ENCODE data around the gene RPL39L. TPM values are rescaled to one million over a fixed set of nuclear protein-coding genes. Genes with fewer than 3 reads are reported as not detected.
A peak's percentile ranks its signal among the peaks of the same experiment; 100 is the strongest.

Gene RPL39L
- total RNA-seq (1 to 10 TPM in 1 of 4 donors, under 1 TPM in 2, not detected in 1; 0.32 to 1.2 (median 0.59) TPM), polyA plus RNA-seq (1 to 10 TPM in 1 of 3 donors, under 1 TPM in 2; 0.68 to 1.8 (median 0.79) TPM)
- long read RNA-seq, donor 1 = 0 reads
- long read RNA-seq, donor 2 = 0 reads

DNA sequence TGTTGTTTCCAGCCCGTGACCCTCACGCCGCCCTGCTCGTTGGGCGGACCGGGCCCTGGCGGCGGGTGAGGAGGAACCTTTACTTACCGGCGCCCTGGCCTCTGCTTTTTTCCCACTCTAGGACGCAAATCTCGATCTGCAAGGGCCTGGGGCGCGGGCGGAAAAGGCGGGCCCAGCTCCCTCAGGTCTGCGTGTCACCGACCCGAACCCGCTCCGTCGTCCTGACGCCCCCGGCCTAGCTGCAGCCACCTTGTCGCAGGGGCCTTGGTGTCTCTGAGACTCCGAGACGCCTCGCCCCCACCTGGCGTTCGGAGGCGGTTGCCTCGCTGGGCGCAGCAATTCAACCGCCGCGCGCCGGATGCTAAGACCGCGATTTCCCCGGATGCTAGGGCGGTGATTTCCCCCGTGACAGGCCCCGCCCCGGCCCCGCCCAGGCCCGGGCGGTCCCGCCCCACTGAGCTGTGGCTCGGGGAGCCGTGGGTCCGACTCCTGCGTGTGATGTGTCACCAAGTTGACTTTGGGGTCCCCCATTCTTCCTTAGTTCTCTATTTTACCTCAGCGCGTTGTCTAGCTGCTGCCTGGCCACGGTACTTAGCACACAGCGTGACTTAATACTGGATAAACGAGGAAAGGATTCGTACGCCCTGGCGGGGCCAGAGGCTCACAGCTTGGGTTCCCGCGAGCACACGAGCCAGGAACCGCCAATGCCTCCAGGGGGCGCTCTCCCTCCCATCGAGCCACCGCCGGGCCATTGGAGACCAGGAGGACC is at the start of gene RPL39L:
Gene RPL39L (minus strand): TSS at position 371 of the 769 bp plus-strand sequence. CDS start 18,196 bp downstream, outside the sequence.
- no peaks in the 10 kb centered on the region for H3K36me3 ChIP-seq (ENCODE audit: insufficient read depth in 1 of 2, low read depth in 1 of 2)
- no peaks in the 10 kb centered on the region for H3K4me1 ChIP-seq
- no peaks in the 10 kb centered on the region for H3K27me3 ChIP-seq (ENCODE audit: insufficient read depth in 3 of 3, low read length in 2 of 3)
- H3K4me3 ChIP-seq = peak within 1 kb of the TSS; percentile 74
- WGBS, 3 donors = 3 to 6% (median 6%) methylated on average over 69 of the region's 69 CpGs
- no peaks in the 10 kb centered on the region for H3K9me3 ChIP-seq
- TF ChIP-seq, protein P1, sequence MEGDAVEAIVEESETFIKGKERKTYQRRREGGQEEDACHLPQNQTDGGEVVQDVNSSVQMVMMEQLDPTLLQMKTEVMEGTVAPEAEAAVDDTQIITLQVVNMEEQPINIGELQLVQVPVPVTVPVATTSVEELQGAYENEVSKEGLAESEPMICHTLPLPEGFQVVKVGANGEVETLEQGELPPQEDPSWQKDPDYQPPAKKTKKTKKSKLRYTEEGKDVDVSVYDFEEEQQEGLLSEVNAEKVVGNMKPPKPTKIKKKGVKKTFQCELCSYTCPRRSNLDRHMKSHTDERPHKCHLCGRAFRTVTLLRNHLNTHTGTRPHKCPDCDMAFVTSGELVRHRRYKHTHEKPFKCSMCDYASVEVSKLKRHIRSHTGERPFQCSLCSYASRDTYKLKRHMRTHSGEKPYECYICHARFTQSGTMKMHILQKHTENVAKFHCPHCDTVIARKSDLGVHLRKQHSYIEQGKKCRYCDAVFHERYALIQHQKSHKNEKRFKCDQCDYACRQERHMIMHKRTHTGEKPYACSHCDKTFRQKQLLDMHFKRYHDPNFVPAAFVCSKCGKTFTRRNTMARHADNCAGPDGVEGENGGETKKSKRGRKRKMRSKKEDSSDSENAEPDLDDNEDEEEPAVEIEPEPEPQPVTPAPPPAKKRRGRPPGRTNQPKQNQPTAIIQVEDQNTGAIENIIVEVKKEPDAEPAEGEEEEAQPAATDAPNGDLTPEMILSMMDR (IDR thresholded peaks at IDR 0.05) = peak; percentile 67
- DNase-seq = peak; percentile 80 to 83
- no peak within 1 kb of the TSS for H3K27ac ChIP-seq
- intact Hi-C loops (cut with DNase I) = no loop called here
- ATAC-seq = peak; percentile 82 to 94 (median 92)

GRCh38 chr3:187188931-187189330 is 49.6 kb upstream of the RPL39L start:
- TF ChIP-seq, protein P1 (IDR thresholded peaks at IDR 0.05) = no peak
- H3K27ac ChIP-seq = no peak overlapping the region
- DNase-seq (no peak), ATAC-seq (no peak)
- peaks cover 24% of the 10 kb centered on the region for H3K4me1 ChIP-seq
- H3K36me3 ChIP-seq (ENCODE audit: insufficient read depth in 1 of 2, low read depth in 1 of 2) = no peaks in the 10 kb centered on the region
- H3K27me3 ChIP-seq (ENCODE audit: insufficient read depth in 3 of 3, low read length in 2 of 3) = no peaks in the 10 kb centered on the region
- no peak overlapping the region for H3K4me3 ChIP-seq
- 47 to 69% (median 54%) methylated on average over 2 of the region's 2 CpGs for WGBS, 3 donors
- no peaks in the 10 kb centered on the region for H3K9me3 ChIP-seq
- intact Hi-C loops (cut with DNase I) = no loop called here

DNA sequence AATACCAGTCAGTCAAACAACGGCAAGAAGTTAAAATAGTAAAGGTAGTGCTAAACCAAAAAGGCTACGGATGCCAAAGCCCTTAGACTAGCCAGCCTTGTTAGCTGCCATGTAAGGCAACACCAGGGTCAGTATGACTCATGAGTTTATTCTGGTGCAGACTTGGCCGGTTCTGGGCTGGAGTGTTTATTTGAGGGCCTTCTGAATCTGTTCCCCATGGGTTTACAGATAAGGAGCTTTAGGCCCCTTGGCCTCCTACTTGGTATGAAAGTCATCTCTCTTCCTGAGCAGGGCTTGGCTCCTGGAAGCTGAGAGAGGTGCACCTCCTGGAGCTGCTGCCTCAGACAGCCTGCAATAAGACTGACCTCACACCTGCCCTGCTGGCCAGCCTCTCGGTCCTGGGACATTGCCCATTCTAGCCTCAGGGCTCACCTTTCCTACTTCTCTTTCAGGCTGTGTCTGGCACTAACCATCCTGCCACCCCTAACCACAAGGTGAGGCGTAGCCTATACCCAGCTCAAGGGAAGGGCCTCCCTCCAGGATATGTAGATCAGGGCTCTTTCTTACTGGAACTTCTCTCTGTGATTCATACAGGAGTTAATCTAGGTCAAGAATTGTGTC is 47.6 kb upstream of the RPL39L start:
- 16 to 32% (median 26%) methylated on average over 5 of the region's 5 CpGs for WGBS, 3 donors
- Histone ChIP-seq H3K27ac (peak overlapping the region; percentile 94), H3K9me3 (no peaks in the 10 kb centered on the region), H3K36me3 (ENCODE audit: insufficient read depth in 1 of 2, low read depth in 1 of 2) (no peaks in the 10 kb centered on the region), H3K4me3 (no peak overlapping the region), H3K4me1 (peaks cover 24% of the 10 kb centered on the region), H3K27me3 (ENCODE audit: insufficient read depth in 3 of 3, low read length in 2 of 3) (no peaks in the 10 kb centered on the region)
- intact Hi-C loops (cut with DNase I) = no loop called here
- TF ChIP-seq, protein P1 (IDR thresholded peaks at IDR 0.05) = no peak
- ATAC-seq (peak; percentile 94 to 99 (median 98)), DNase-seq (peak; percentile 41 to 72)

DNA sequence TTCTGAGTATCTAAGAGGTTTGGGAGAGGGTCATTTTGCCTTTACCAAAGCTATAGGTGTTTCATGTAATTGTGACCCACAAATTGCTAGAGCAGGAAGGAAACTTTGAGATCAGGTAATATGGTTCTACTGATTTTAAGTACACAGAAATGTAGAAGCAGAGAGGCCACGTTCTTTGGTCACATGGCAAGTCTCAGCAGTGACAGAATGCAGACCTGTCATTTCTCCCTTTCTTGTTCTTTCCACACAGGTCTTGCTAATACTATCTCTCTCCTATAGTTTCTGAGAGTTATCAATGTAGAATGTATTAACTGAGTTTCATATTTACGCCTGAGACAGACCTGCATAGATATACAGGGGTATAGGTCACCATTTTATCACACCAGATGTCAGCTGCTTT is 47.1 kb upstream of the RPL39L start:
- 20 to 43% (median 21%) methylated on average over 2 of the region's 2 CpGs for WGBS, 3 donors
- H3K4me1 ChIP-seq = peaks cover 24% of the 10 kb centered on the region
- no peaks in the 10 kb centered on the region for H3K9me3 ChIP-seq
- intact Hi-C loops (cut with DNase I) = no loop called here
- TF ChIP-seq, protein P1 (IDR thresholded peaks at IDR 0.05) = no peak
- peak overlapping the region; percentile 94 for H3K27ac ChIP-seq
- no peaks in the 10 kb centered on the region for H3K27me3 ChIP-seq (ENCODE audit: insufficient read depth in 3 of 3, low read length in 2 of 3)
- ATAC-seq (no peak), DNase-seq (no peak)
- H3K36me3 ChIP-seq (ENCODE audit: insufficient read depth in 1 of 2, low read depth in 1 of 2) = no peaks in the 10 kb centered on the region
- H3K4me3 ChIP-seq = no peak overlapping the region
